Measurements from ENCODE around the gene WNT3. TPM values are rescaled to one million over a fixed set of nuclear protein-coding genes. Genes with fewer than 3 reads are reported as not detected.
"Not testable (repeated sequence)": the region's sequence is repeated elsewhere in the genome, so short reads cannot be mapped to it uniquely, and the experiment has no call there.

WNT3 gene
- total RNA-seq, 2 donors from 2014 or later, result 0.13 TPM; not detected in 1

DNA sequence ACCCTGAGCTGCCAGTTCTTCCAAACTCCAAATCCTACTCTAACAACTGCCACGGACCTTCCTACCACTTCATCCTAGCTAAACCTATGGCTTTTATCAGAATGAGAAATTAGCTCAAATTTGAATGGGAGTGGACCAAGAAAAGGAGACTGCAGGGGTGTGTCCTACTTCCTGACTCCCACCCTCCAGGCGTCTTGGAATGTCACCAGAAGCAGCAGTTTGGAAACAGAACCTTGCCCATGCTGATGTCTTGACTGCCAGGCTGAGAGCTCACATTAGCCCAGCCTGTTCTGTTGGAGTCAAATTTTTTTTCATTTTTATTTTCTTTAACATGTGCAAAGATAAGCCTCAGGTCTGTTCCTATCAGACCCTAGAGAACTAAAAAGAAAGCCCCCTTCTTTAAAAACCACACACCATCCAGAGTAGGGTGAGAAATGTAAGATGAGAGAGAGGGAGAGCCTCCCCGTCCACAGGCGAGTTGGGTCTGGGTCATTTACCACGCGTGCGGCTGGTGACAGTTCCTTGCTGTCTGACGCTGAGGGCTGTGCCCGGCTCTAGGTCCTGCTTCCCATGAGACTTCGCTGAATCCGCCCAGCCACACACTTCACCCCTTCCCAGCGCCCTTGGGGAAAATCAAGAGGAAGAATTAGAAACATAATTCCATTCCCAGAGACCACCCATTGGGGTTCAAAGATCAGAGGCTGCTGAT lies 54.3 kb downstream of the WNT3 start:
- ATAC-seq (replicated peaks), result no peak
- Mint-ChIP-seq H3K27ac (no peak overlapping the region), H3K9me3 (no peaks in the 10 kb centered on the region), H3K27me3 (no peaks in the 10 kb centered on the region), H3K4me1 (no peaks in the 10 kb centered on the region), H3K4me3 (no peak overlapping the region), H3K36me3 (ENCODE audit: low read depth) (no peaks in the 10 kb centered on the region)

DNA sequence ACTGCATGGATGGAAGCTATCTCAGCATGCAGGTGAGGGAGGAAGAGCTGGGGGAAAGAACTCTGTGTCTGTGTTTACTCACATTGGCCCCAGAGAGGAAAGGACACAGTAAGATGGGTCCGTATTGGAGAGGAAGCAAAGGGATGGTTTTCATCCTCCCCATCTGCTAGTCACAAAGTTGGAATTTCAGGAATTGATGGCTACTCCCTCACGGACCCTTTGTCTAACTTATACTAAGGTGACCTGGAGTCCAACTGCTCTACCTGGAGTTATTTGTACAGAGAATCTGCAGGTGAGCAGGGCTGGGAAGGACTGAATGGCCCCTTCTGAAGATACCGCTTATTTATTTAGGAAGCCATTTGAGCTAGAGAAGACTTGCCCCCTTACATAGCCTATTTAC lies 55.1 kb downstream of the WNT3 start:
- no peak for ATAC-seq (replicated peaks)
- H3K4me1 Mint-ChIP-seq, result no peaks in the 10 kb centered on the region
- no peak overlapping the region for H3K4me3 Mint-ChIP-seq
- peaks cover 1% of the 10 kb centered on the region for H3K36me3 Mint-ChIP-seq (ENCODE audit: low read depth)
- H3K27me3 Mint-ChIP-seq, result no peaks in the 10 kb centered on the region
- H3K9me3 Mint-ChIP-seq, result no peaks in the 10 kb centered on the region
- H3K27ac Mint-ChIP-seq, result no peak overlapping the region

DNA sequence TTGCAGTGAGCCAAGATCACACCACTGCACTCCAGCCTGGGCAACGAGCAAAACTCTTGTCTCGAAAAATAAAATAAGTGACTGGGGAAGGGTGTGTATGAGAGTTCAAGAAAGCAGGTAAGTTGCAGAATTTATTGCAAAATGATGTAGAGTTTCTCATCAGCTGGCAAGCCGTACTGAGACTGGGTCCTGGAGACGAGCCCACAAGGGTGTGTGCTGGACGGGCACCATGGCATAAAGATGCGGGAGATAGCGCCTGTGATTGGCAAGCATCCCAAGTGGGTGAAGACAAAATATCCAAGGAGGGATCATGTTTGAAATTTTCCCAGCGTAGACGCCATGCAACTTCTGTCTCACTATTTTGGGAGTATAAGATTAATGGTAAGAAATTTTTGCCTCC lies 59.4 kb downstream of the WNT3 start:
- no peaks in the 10 kb centered on the region for H3K4me1 Mint-ChIP-seq
- no peak overlapping the region for H3K4me3 Mint-ChIP-seq
- no peaks in the 10 kb centered on the region for H3K27me3 Mint-ChIP-seq
- no peaks in the 10 kb centered on the region for H3K9me3 Mint-ChIP-seq
- peaks cover 41% of the 10 kb centered on the region for H3K36me3 Mint-ChIP-seq (ENCODE audit: low read depth)
- H3K27ac Mint-ChIP-seq, result no peak overlapping the region
- ATAC-seq (replicated peaks), result no peak

DNA sequence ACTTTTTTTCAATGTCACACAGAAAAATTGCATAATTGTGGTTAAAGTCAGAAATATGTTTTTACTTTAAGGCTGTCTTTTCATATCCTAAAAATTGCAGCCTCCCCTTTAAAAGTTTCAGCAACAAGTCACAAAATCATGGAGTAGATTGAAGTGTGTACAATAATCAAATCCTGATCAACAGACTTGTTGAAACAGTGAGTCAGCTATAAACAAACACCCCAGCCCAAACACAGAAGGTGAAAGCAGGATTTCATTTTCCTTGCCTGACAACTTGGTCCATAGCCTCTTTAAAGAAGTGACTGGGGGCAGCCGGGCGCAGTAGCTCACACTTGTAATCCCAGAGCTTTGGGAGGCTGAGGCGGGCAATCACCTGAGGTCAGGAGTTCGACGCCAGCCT lies 59.9 kb downstream of the WNT3 start:
- ATAC-seq (replicated peaks), result no peak
- Mint-ChIP-seq H3K4me3 (no peak overlapping the region), H3K36me3 (ENCODE audit: low read depth) (peaks cover 46% of the 10 kb centered on the region), H3K4me1 (no peaks in the 10 kb centered on the region), H3K27ac (no peak overlapping the region), H3K27me3 (no peaks in the 10 kb centered on the region), H3K9me3 (no peaks in the 10 kb centered on the region)

DNA sequence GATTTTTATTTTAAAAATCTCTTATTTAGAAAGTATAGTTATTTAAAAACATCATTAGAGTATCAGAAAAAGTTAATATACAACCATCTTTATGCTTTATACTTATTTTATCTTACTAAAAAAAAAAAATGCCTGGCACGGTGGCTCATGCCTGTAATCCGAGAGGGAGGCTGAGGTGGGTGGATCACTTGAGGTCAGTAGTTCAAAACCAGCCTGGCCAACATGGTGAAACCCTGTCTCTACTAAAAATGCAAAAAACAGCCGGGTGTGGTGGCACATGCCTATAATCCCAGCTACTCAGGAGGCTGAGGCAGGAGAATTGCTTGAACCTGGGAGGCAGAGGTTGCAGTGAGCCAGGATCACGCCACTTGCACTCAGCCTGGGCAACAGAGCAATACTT lies 60.9 kb downstream of the WNT3 start:
- ATAC-seq (replicated peaks); H3K27ac Mint-ChIP-seq; H3K27me3 Mint-ChIP-seq; H3K4me1 Mint-ChIP-seq; H3K9me3 Mint-ChIP-seq; H3K4me3 Mint-ChIP-seq: not testable (repeated sequence)
- peaks cover 56% of the 10 kb centered on the region for H3K36me3 Mint-ChIP-seq (ENCODE audit: low read depth)

DNA sequence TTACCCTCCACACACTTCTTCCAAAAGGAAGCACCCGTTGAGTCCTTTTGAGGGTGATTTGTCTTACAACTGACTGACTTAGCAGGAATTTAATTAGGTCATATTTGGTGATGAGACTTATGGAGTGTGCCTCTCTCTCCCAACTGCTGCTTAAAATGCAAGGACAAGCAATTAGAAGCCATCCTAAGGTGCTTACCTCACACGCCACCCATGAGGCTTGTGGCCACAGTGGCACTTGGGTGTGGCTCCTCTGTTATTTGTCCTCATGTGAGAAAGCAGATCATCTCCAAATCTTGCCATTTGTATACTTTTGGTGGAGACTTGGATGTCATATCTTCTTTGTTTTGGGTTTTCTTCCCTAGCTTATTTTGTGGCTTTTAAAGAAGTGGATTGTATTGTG lies 61.6 kb downstream of the WNT3 start:
- Mint-ChIP-seq H3K27ac (peak overlapping the region; percentile 19), H3K9me3 (no peaks in the 10 kb centered on the region), H3K4me3 (no peak overlapping the region), H3K4me1 (no peaks in the 10 kb centered on the region), H3K36me3 (ENCODE audit: low read depth) (peaks cover 64% of the 10 kb centered on the region), H3K27me3 (no peaks in the 10 kb centered on the region)
- ATAC-seq (replicated peaks), result no peak

DNA sequence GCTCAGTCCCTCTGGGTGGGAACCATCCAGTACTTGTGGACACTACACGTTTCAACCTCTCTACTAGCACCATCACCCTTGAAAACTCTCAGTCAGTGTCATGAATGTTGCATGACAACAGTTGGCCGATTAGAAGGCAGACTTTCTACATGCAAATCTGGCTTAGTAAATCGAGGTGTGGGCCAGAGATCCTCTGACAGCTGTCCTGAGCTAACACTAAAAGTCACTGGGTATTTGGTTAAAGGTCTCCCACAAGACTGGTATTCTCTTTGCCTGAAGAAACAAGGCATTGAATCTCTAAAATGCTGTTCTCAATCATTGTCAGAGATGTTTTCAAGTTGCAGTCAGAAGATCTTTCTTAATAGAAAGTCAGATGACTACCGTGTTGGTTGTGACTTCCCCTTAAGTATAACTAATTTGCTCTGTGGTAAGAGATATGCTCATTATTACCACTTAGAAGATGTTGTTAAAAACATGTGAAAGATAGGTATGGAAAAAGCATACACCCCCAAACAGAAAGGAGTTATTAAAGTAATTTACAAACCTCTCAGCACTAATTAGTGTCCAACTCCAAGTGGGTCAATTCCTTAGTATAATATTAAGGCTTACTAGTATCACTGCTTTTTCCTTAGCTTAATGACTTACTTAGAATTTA lies 62.3 kb downstream of the WNT3 start:
- H3K4me3 Mint-ChIP-seq, result no peak overlapping the region
- ATAC-seq (replicated peaks), result no peak
- no peaks in the 10 kb centered on the region for H3K9me3 Mint-ChIP-seq
- no peaks in the 10 kb centered on the region for H3K4me1 Mint-ChIP-seq
- H3K27ac Mint-ChIP-seq, result no peak overlapping the region
- H3K36me3 Mint-ChIP-seq (ENCODE audit: low read depth), result peaks cover 70% of the 10 kb centered on the region
- H3K27me3 Mint-ChIP-seq, result no peaks in the 10 kb centered on the region

DNA sequence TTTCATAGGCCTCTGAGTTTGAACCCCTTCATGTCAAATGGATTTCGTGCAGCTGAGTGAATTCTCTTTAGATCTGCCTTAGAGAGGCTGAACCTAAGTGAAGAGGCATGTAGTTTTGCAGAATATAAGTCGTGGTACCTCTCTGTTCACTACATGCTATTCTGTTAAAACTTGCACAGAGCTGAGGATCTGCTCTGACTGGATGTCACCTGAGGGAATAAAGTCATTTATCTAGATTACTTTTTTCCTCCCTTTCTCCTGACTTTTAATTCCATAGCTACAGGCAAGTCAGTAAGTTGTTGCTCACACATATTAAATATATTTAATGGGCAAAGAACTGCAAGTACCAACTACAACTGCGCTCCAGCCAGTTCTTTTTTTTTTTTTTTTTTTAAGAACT lies 64.7 kb downstream of the WNT3 start:
- H3K4me1 Mint-ChIP-seq, result no peaks in the 10 kb centered on the region
- H3K27ac Mint-ChIP-seq, result no peak overlapping the region
- H3K36me3 Mint-ChIP-seq (ENCODE audit: low read depth), result peaks cover 92% of the 10 kb centered on the region
- H3K27me3 Mint-ChIP-seq, result no peaks in the 10 kb centered on the region
- H3K4me3 Mint-ChIP-seq, result no peak overlapping the region
- no peaks in the 10 kb centered on the region for H3K9me3 Mint-ChIP-seq
- ATAC-seq (replicated peaks), result no peak

DNA sequence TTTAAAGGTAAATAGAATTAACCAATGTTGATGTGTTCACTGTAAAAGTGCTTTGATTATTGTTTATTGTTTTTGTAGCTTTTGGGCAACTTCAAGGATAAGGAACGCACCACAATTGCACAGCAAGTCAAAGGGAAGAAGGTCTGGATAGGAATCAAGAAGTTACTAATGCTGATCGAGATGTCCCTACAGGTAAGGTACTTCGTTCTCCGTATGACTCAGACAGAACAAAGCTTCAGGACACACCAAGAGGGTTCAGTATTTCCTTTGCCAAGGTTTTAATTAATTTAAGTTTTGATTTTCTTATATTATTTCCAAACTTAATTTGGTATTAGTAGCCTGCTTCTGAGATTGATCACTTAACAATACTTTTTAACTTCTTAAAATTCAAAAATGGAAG lies 67.1 kb downstream of the WNT3 start:
- H3K27ac Mint-ChIP-seq, result no peak overlapping the region
- no peaks in the 10 kb centered on the region for H3K9me3 Mint-ChIP-seq
- H3K36me3 Mint-ChIP-seq (ENCODE audit: low read depth), result peaks cover 92% of the 10 kb centered on the region
- no peaks in the 10 kb centered on the region for H3K27me3 Mint-ChIP-seq
- no peaks in the 10 kb centered on the region for H3K4me1 Mint-ChIP-seq
- no peak for ATAC-seq (replicated peaks)
- no peak overlapping the region for H3K4me3 Mint-ChIP-seq

DNA sequence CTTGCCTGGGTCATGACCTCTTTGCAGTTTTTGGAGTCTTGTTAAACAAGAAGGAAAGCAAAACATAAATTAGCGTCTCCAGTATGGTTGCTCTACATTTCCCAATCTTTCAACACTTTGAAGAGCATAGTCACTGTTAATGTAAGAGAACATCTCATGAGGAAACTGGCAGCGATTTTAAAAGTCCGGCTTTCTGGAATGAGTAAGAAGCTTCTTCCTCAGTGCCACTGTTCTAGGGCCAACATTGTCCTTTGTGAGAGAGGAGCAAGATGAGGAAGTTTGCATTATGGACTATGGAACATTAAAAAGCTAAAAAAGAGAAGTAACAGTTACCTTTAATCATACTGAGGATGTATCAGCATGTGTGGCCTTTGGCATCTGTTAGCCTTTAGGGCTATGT lies 73.1 kb downstream of the WNT3 start:
- peaks cover 50% of the 10 kb centered on the region for H3K36me3 Mint-ChIP-seq (ENCODE audit: low read depth)
- H3K4me1 Mint-ChIP-seq, result peaks cover 4% of the 10 kb centered on the region
- no peaks in the 10 kb centered on the region for H3K27me3 Mint-ChIP-seq
- H3K9me3 Mint-ChIP-seq, result no peaks in the 10 kb centered on the region
- ATAC-seq (replicated peaks), result no peak
- H3K4me3 Mint-ChIP-seq, result no peak overlapping the region
- no peak overlapping the region for H3K27ac Mint-ChIP-seq

DNA sequence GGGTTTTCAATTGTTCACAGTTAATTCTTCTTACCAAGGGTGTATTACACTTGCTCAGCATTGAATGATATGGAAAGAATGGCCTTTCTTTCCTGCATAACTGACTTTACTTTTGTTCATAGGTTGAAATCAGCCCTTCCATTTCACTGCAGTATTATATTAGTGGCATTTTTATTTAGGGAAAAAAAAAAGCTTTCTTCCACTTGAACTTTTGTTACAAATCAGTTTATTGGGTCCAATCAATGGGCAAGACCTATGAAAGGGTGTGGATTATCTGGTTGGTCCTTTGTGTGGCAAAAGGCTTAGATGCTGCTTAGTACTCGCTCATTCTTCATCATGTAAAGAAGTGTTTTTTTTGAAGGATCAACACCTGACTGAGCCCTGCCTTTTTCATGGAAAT lies 74.1 kb downstream of the WNT3 start:
- Mint-ChIP-seq H3K4me3 (no peak overlapping the region), H3K36me3 (ENCODE audit: low read depth) (peaks cover 48% of the 10 kb centered on the region), H3K27ac (no peak overlapping the region)

DNA sequence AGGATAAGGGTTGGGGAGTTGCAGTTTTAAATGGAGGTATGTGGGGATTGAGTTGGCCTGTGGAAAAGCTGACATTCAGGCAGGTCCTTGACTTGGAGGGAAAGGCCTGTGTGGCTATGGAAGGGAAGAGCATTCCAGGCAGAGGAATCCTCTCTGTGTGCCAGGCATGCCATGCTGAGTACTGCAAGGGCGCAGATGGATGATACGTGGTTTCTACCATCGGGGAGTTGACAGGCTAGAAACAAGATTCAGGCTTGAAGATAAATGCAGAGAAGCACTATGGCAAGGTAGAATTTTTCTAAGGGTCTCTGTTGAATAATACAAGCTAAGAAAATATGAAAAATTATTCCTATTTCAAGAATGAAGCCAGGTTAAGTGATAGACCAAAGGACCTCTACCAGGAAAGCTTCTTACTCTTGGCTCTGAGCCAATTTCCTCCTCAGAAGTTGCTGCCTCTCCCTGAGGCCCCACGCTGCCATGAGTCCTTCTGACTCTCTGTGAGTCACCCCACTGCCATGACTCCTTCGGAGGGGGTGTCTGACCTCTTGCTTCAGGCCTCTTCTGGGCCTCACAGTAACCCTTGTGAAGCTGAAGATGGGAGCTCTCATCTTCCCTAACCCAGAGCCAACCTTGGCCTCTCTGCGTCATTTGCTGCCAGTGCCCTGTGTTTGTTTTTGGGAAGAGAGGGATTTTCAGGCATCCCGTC lies 75.8 kb downstream of the WNT3 start:
- ATAC-seq (replicated peaks), result no peak
- peaks cover 32% of the 10 kb centered on the region for H3K36me3 Mint-ChIP-seq (ENCODE audit: low read depth)

More for the DNA sequence above, 74.1 kb downstream of the WNT3 start:
- H3K4me1 Mint-ChIP-seq, result peaks cover 4% of the 10 kb centered on the region
- ATAC-seq (replicated peaks), result no peak
- no peaks in the 10 kb centered on the region for H3K9me3 Mint-ChIP-seq
- H3K27me3 Mint-ChIP-seq, result no peaks in the 10 kb centered on the region

DNA sequence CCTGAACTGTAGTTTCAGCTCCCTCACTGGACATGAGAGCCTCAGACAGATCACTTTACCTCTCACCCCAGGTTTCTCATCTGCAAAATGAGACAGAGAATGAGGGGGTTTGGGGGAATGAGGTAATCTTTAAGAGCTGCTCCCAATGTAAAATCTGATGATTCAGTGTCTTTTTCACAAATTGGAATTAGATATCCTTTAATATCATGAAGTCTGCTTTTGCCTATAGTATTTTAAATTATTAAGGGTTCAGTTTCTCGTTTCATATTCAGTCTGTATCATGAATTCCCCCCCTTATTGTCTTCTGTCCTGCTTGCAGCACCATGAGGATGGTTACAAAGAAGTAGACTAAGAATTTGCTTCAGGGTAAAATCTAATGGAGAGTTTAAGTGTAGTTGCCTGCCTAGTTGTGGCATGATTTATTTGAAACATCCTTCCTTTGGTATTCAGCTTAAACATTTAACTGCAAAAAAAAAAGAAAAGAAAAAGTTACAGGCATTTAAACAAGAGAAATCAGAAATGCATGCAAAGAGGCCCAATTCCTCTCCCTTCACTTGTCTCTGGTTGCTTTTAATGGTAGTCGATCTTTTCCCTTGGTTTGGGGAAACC lies 77.3 kb downstream of the WNT3 start:
- no peaks in the 10 kb centered on the region for H3K9me3 Mint-ChIP-seq
- H3K4me1 Mint-ChIP-seq, result peaks cover 4% of the 10 kb centered on the region
- no peak overlapping the region for H3K27ac Mint-ChIP-seq
- H3K36me3 Mint-ChIP-seq (ENCODE audit: low read depth), result peaks cover 24% of the 10 kb centered on the region
- ATAC-seq (replicated peaks), result no peak
- H3K27me3 Mint-ChIP-seq, result no peaks in the 10 kb centered on the region
- no peak overlapping the region for H3K4me3 Mint-ChIP-seq

More for the DNA sequence above, 75.8 kb downstream of the WNT3 start:
- H3K4me1 Mint-ChIP-seq, result peaks cover 4% of the 10 kb centered on the region
- H3K9me3 Mint-ChIP-seq, result no peaks in the 10 kb centered on the region
- no peaks in the 10 kb centered on the region for H3K27me3 Mint-ChIP-seq
- H3K27ac Mint-ChIP-seq, result peak overlapping the region; percentile 10
- no peak overlapping the region for H3K4me3 Mint-ChIP-seq

DNA sequence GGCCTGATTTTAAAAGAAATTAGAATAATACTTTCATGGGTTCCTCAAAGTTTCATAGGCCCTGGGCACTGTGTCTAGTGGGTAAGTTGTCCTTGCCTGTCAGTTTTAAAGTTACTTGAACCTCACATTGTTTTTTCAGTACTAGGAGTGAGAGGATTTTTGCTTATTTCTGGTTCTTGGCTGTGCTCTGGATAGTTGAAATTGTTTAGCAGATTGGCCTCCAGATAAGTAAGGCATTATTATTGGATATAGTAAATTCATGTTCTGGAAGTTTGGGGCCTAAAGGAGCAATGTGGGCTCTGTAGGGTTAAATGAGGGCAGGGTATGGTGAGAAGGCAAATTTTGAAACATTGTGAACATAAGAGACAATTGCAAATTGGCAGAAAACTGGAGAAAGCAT lies 78.5 kb downstream of the WNT3 start:
- ATAC-seq (replicated peaks), result no peak
- Mint-ChIP-seq H3K9me3 (no peaks in the 10 kb centered on the region), H3K27me3 (no peaks in the 10 kb centered on the region), H3K4me3 (no peak overlapping the region), H3K27ac (peak overlapping the region; percentile 17), H3K4me1 (peaks cover 4% of the 10 kb centered on the region), H3K36me3 (ENCODE audit: low read depth) (peaks cover 24% of the 10 kb centered on the region)

DNA sequence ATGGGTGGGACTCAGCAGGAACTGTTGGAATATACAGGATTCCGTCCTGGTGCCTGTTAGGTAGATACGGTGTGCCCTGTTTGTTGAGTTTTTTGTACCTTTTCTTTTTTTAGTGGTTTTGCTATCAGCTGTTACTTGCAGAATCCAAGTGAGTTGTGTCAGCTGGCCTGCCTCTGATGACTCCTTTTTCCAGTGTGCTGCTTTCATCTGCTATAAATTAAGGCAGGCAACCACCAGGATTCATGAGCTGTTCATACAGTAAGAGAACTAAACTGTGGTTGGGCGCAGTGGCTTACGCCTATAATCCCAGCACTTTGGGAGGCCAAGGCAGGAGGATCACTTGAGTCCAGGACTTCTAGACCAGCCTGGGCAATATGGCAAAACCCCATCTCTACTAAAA lies 79.9 kb downstream of the WNT3 start:
- Mint-ChIP-seq H3K4me3 (no peak overlapping the region), H3K27ac (no peak overlapping the region), H3K4me1 (no peaks in the 10 kb centered on the region), H3K9me3 (no peaks in the 10 kb centered on the region), H3K36me3 (ENCODE audit: low read depth) (peaks cover 26% of the 10 kb centered on the region), H3K27me3 (no peaks in the 10 kb centered on the region)
- no peak for ATAC-seq (replicated peaks)

All from activated T-helper 17 cell treated with anti-CD3 and anti-CD28 coated beads, Interleukin-2, amount 50 U/mL, for 72 hours (primary cell).